Measurements from ENCODE around the gene CATSPERB. TPM values are rescaled to one million over a fixed set of nuclear protein-coding genes. Genes with fewer than 3 reads are reported as not detected.

Gene CATSPERB
- total and polyA plus RNA-seq, 2 donors (not counting 3 experiments of a cell fraction or from before 2014, with no cell fraction given), result not detected

- no peaks in the 10 kb centered on the region for H3K9me3 ChIP-seq (replicated peaks; ENCODE audit: control insufficient read depth, insufficient read depth, low read length)
- intact Hi-C loops (cut with micrococcal nuclease), result no loop called here
- H3K27me3 ChIP-seq (ENCODE audit: control insufficient read depth in 2 of 2, insufficient read depth in 2 of 2, low read length in 2 of 2), result no peaks in the 10 kb centered on the region
- H3K4me3 ChIP-seq (replicated peaks in 1 of 3; ENCODE audit: insufficient read depth in 1 of 3, low read depth in 1 of 3, low read length in 3 of 3), result no peak overlapping the region
- dilution Hi-C loops (cut with MboI; ENCODE audit: extremely low pct_ligation_motif_present, low sequenced_read_pairs), result no loop called here
- H3K9ac ChIP-seq (replicated peaks; ENCODE audit: extremely low read depth, insufficient read depth, low read length), result no peak overlapping the region
- H3K36me3 ChIP-seq (ENCODE audit: control insufficient read depth in 2 of 2, extremely low read depth in 1 of 2, insufficient read depth in 2 of 2, low read length in 2 of 2), result no peaks in the 10 kb centered on the region
- H4K20me1 ChIP-seq (replicated peaks; ENCODE audit: control insufficient read depth, extremely low read depth, insufficient read depth, low read length), result no peaks in the 10 kb centered on the region
- no TSS peak for BruUV-seq (replicated peaks)
- no peaks in the 10 kb centered on the region for H3K4me1 ChIP-seq (ENCODE audit: control insufficient read depth, extremely low read depth, insufficient read depth, low read length)
- H3K4me2 ChIP-seq (ENCODE audit: insufficient read depth, low read length), result no peak overlapping the region
- ChIA-PET CTCF (interaction anchor here (0.6 kb wide), 1 partner anchor 9 kb away, joined by 3 read pairs; no protein-coding TSS in a partner anchor), POLR2A (no interaction called here)
- no peaks in the 10 kb centered on the region for H3K9me1 ChIP-seq (replicated peaks; ENCODE audit: control insufficient read depth, extremely low read depth, insufficient read depth, low read length)
- no peak overlapping the region for H3K27ac ChIP-seq (ENCODE audit: insufficient read depth, low read depth, low read length)
- TF ChIP-seq, protein P1, sequence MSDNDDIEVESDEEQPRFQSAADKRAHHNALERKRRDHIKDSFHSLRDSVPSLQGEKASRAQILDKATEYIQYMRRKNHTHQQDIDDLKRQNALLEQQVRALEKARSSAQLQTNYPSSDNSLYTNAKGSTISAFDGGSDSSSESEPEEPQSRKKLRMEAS (IDR thresholded peaks at IDR 0.05; ENCODE audit: insufficient read depth, insufficient read length), result no peak
- TF ChIP-seq POLR2A (IDR thresholded peaks at IDR 0.05; ENCODE audit: low read depth, low read length) (no peak), MYC (IDR thresholded peaks at IDR 0.05; ENCODE audit: low read depth, low read length) (no peak), FOS (IDR thresholded peaks at IDR 0.05; ENCODE audit: borderline replicate concordance, insufficient read depth, low read length) (no peak), EZH2 (IDR thresholded peaks at IDR 0.05; ENCODE audit: borderline replicate concordance, low read depth, low read length, severe bottlenecking) (no peak), JUN (IDR thresholded peaks at IDR 0.05; ENCODE audit: borderline replicate concordance, insufficient read depth, insufficient read length, low read depth) (no peak)
- no peak overlapping the region for H2AFZ ChIP-seq (ENCODE audit: low read depth, low read length)
- FAIRE-seq, result no peak
- H3K79me2 ChIP-seq (ENCODE audit: control insufficient read depth, insufficient read depth, low read length), result no peaks in the 10 kb centered on the region
- no peak for DNase-seq (ENCODE audit: low read depth, low spot score)
These were observed 177.2 kb downstream of the CATSPERB start for GRCh38 chr14:91554535-91555332.

- dilution Hi-C loops (cut with MboI; ENCODE audit: extremely low pct_ligation_motif_present, low sequenced_read_pairs), result no loop called here
These were observed 183.8 kb downstream of the CATSPERB start for GRCh38 chr14:91548108-91548507.

More at GRCh38 chr14:91548108-91548507, 183.8 kb downstream of the CATSPERB start:
- Histone ChIP-seq H3K9me3 (replicated peaks; ENCODE audit: control insufficient read depth, insufficient read depth, low read length) (no peaks in the 10 kb centered on the region), H3K9me1 (replicated peaks; ENCODE audit: control insufficient read depth, extremely low read depth, insufficient read depth, low read length) (no peaks in the 10 kb centered on the region), H3K79me2 (ENCODE audit: control insufficient read depth, insufficient read depth, low read length) (no peaks in the 10 kb centered on the region), H3K27me3 (ENCODE audit: control insufficient read depth in 2 of 2, insufficient read depth in 2 of 2, low read length in 2 of 2) (no peaks in the 10 kb centered on the region), H3K27ac (ENCODE audit: insufficient read depth, low read depth, low read length) (no peak overlapping the region), H3K9ac (replicated peaks; ENCODE audit: extremely low read depth, insufficient read depth, low read length) (no peak overlapping the region), H2AFZ (ENCODE audit: low read depth, low read length) (no peak overlapping the region), H3K36me3 (ENCODE audit: control insufficient read depth in 2 of 2, extremely low read depth in 1 of 2, insufficient read depth in 2 of 2, low read length in 2 of 2) (no peaks in the 10 kb centered on the region), H3K4me3 (replicated peaks in 1 of 3; ENCODE audit: insufficient read depth in 1 of 3, low read depth in 1 of 3, low read length in 3 of 3) (no peak overlapping the region), H3K4me1 (ENCODE audit: control insufficient read depth, extremely low read depth, insufficient read depth, low read length) (no peaks in the 10 kb centered on the region), H4K20me1 (replicated peaks; ENCODE audit: control insufficient read depth, extremely low read depth, insufficient read depth, low read length) (no peaks in the 10 kb centered on the region), H3K4me2 (ENCODE audit: insufficient read depth, low read length) (no peak overlapping the region)
- POLR2A ChIA-PET, result interaction anchor here (0.7 kb wide), 1 partner anchor 231 kb away, joined by 3 read pairs; no protein-coding TSS in a partner anchor
- TF ChIP-seq POLR2A (IDR thresholded peaks at IDR 0.05; ENCODE audit: low read depth, low read length) (no peak), JUN (IDR thresholded peaks at IDR 0.05; ENCODE audit: borderline replicate concordance, insufficient read depth, insufficient read length, low read depth) (no peak), POLR2AphosphoS5 (IDR thresholded peaks at IDR 0.05; ENCODE audit: insufficient read depth, low read depth, low read length) (no peak), GATA2 (IDR thresholded peaks at IDR 0.05; ENCODE audit: insufficient read depth, insufficient read length, low read depth, low read length) (no peak), EZH2 (IDR thresholded peaks at IDR 0.05; ENCODE audit: borderline replicate concordance, low read depth, low read length, severe bottlenecking) (no peak), MYC (IDR thresholded peaks at IDR 0.05; ENCODE audit: low read depth, low read length) (no peak)
- TF ChIP-seq, protein P2, sequence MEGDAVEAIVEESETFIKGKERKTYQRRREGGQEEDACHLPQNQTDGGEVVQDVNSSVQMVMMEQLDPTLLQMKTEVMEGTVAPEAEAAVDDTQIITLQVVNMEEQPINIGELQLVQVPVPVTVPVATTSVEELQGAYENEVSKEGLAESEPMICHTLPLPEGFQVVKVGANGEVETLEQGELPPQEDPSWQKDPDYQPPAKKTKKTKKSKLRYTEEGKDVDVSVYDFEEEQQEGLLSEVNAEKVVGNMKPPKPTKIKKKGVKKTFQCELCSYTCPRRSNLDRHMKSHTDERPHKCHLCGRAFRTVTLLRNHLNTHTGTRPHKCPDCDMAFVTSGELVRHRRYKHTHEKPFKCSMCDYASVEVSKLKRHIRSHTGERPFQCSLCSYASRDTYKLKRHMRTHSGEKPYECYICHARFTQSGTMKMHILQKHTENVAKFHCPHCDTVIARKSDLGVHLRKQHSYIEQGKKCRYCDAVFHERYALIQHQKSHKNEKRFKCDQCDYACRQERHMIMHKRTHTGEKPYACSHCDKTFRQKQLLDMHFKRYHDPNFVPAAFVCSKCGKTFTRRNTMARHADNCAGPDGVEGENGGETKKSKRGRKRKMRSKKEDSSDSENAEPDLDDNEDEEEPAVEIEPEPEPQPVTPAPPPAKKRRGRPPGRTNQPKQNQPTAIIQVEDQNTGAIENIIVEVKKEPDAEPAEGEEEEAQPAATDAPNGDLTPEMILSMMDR (IDR thresholded peaks at IDR 0.05; ENCODE audit: extremely low read depth in 1 of 2, insufficient read depth in 1 of 2, low read depth in 1 of 2, low read length in 2 of 2), result no peak
- TF ChIP-seq, protein P1 (IDR thresholded peaks at IDR 0.05; ENCODE audit: insufficient read depth, insufficient read length), result no peak
- CTCF ChIA-PET, result interaction anchor here (0.6 kb wide), 1 partner anchor 167 kb away, joined by 3 read pairs; no protein-coding TSS in a partner anchor
- DNase-seq (ENCODE audit: low read depth, low spot score) (no peak), FAIRE-seq (no peak)
- intact Hi-C loops (cut with micrococcal nuclease), result no loop called here
- BruUV-seq (replicated peaks), result no TSS peak

Data from endothelial cell of umbilical vein (primary cell).